ENCODE results near the gene SOD1.

SOD1 gene

DNA sequence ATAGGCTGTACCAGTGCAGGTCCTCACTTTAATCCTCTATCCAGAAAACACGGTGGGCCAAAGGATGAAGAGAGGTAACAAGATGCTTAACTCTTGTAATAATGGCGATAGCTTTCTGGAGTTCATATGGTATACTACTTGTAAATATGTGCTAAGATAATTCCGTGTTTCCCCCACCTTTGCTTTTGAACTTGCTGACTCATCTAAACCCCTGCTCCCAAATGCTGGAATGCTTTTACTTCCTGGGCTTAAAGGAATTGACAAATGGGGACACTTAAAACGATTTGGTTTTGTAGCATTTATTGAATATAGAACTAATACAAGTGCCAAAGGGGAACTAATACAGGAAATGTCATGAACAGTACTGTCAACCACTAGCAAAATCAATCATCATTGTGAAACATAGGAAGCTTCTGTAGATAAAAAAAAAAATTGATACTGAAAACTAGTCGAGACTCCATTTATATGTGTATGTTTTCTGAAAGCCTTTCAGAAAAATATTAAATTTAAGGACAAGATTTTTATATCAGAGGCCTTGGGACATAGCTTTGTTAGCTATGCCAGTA is 7.0 kb downstream of the SOD1 start:
- TF ChIP-seq, protein P1, sequence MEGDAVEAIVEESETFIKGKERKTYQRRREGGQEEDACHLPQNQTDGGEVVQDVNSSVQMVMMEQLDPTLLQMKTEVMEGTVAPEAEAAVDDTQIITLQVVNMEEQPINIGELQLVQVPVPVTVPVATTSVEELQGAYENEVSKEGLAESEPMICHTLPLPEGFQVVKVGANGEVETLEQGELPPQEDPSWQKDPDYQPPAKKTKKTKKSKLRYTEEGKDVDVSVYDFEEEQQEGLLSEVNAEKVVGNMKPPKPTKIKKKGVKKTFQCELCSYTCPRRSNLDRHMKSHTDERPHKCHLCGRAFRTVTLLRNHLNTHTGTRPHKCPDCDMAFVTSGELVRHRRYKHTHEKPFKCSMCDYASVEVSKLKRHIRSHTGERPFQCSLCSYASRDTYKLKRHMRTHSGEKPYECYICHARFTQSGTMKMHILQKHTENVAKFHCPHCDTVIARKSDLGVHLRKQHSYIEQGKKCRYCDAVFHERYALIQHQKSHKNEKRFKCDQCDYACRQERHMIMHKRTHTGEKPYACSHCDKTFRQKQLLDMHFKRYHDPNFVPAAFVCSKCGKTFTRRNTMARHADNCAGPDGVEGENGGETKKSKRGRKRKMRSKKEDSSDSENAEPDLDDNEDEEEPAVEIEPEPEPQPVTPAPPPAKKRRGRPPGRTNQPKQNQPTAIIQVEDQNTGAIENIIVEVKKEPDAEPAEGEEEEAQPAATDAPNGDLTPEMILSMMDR (conservative IDR thresholded peaks at IDR 0.05; ENCODE audit: low read depth, low read length) = no peak
- no peak overlapping the region for H3K4me3 ChIP-seq (ENCODE audit: low read length)
- DNase-seq (ENCODE audit: low read depth) = no peak

DNA sequence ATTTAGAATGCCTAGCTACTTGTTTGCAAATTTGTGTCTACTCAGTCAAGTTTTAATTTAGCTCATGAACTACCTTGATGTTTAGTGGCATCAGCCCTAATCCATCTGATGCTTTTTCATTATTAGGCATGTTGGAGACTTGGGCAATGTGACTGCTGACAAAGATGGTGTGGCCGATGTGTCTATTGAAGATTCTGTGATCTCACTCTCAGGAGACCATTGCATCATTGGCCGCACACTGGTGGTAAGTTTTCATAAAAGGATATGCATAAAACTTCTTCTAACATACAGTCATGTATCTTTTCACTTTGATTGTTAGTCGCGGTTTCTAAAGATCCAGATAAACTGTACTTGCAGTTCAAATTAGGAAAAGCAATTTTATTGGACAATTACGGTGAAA is 7.6 kb downstream of the SOD1 start:
- no peak overlapping the region for H3K4me3 ChIP-seq (ENCODE audit: low read length)
- TF ChIP-seq, protein P1 (conservative IDR thresholded peaks at IDR 0.05; ENCODE audit: low read depth, low read length) = no peak
- DNase-seq (ENCODE audit: low read depth) = no peak

DNA sequence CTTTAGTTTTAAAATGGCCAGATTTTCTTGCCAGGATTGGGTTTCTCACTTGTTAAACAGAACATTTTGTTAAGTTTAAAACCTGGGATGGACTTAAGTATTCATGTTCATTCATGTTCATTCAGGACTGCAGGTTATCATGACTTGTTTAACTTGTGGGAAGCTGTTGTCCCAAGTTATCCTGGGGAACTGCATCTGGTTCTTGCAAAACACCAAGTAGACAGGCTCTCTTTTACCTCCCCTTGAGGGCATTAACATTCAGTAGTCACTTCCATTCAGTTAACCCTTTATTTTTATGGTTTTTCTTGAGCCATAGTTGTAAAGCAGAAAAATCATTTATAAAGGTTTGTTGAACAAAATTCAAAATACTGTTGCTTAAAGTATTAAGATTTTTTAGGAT is 8.1 kb downstream of the SOD1 start:
- no peak overlapping the region for H3K4me3 ChIP-seq (ENCODE audit: low read length)
- TF ChIP-seq, protein P1 (conservative IDR thresholded peaks at IDR 0.05; ENCODE audit: low read depth, low read length) = no peak
- DNase-seq (ENCODE audit: low read depth) = no peak

DNA sequence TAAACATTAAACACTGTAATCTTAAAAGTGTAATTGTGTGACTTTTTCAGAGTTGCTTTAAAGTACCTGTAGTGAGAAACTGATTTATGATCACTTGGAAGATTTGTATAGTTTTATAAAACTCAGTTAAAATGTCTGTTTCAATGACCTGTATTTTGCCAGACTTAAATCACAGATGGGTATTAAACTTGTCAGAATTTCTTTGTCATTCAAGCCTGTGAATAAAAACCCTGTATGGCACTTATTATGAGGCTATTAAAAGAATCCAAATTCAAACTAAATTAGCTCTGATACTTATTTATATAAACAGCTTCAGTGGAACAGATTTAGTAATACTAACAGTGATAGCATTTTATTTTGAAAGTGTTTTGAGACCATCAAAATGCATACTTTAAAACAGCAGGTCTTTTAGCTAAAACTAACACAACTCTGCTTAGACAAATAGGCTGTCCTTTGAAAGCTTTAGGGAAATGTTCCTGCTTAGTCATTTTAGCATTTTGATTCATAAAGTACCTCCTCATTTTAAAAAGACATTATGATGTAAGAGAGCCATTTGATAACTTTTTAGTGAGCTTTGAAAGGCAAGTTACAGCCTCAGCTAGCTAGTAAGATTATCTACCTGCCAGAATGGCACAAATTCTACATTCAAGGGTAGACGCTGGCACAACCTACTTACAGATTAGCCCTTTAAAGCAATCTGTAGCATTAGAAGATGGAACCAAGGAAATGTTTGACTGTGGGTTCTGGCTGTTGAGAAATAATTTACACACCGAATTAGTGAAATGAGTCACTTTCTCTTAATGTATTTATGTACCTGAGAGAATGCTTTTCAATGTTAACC is 9.4 kb downstream of the SOD1 start:
- TF ChIP-seq, protein P1 (conservative IDR thresholded peaks at IDR 0.05; ENCODE audit: low read depth, low read length) = no peak
- H3K4me3 ChIP-seq (ENCODE audit: low read length) = no peak overlapping the region
- no peak for DNase-seq (ENCODE audit: low read depth)

DNA sequence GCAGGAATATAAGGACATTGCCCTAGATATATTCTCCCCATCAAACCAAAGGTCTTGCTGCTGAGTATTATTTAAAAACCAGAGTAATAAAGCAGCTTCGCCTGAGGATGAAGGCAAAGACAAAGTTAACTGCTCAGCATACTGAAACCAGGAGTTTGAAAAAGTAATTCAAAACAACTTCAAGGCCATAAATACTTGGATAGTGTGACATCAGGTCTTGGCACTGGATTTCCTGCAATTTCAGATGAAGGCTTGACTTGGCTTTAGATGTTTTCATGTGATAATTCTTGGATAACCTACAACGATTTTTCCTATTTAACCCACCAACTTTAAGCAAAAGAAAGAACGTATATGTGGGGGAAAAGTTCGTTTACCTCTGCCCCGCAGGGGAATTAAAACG is 10.6 kb downstream of the SOD1 start:
- TF ChIP-seq, protein P1 (conservative IDR thresholded peaks at IDR 0.05; ENCODE audit: low read depth, low read length) = no peak
- no peak for DNase-seq (ENCODE audit: low read depth)
- H3K4me3 ChIP-seq (ENCODE audit: low read length) = no peak overlapping the region

DNA sequence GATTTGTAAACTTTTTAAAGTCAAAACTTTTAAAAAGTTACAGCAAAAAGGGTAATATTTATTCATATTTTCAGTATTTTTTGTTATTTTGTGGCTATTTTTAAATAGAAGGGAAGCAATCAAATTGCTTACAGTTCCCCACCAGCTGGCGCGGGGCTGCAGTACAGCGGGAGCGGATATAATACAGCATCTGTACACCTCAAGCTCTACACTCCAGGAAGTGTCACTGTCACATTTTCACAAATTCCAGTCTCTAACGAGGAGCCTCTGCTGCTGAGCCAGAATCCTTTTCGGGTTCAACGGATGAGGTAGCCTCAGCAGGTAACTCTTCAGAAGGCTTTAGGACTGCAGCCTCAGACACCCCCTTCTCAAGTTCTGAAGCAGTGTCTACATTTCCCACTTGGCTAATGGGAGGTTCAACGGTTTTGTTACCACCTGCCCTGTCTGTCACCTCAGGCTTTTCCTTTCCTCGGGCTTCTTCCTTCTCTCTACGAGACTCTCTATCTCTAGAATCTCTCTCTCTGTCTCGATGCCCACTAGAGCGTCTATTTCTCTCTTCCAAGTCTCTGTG is 11.7 kb downstream of the SOD1 start:
- no peak for DNase-seq (ENCODE audit: low read depth)
- TF ChIP-seq, protein P1 (conservative IDR thresholded peaks at IDR 0.05; ENCODE audit: low read depth, low read length) = no peak
- H3K4me3 ChIP-seq (ENCODE audit: low read length) = no peak overlapping the region
